Body of pancreas (tissue), 4 donors: ENCODE results near the gene PLEKHS1.

Experiments used
- POLR2A ChIP-seq, 3 donors: fragments of 450-650 bp; IDR thresholded peaks; one replicate each; pipeline ENCODE4 v1.6.1; 2016; ENCODE audit warnings: antibody characterized with exemption in 3 of 3, mild to moderate bottlenecking in 2 of 3
- TF ChIP-seq, protein P1 (sequence below), 7 experiments: fragments of 450-650 bp in 4 of 7; fragments of 200-600 bp in 3 of 7; sonication (generic) in 3 of 7; IDR thresholded peaks; one replicate each; pipeline ENCODE4 v1.5.1; 2016 to 2019; ENCODE audit warnings: antibody characterized with exemption in 7 of 7

DNA sequence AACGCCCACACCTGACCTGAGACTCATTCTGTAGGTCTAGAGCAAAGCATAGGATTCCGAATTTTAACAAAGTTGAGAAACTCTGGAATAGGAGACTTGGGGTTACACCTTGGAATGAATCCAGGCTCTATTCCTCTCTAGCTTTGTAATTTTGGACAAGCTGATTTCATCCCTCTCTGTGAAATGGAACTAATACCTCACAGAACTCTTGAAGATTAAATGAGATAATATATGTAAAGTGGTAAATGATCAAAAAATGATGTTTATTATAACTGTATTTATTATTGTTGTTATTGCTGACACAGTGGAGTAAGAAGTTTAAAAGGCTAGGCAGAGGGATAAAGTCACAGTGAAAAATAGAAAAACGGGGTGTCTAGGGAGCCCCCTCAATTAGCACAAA, 39.5 kb upstream of the PLEKHS1 start:
- TF ChIP-seq, protein P1, sequence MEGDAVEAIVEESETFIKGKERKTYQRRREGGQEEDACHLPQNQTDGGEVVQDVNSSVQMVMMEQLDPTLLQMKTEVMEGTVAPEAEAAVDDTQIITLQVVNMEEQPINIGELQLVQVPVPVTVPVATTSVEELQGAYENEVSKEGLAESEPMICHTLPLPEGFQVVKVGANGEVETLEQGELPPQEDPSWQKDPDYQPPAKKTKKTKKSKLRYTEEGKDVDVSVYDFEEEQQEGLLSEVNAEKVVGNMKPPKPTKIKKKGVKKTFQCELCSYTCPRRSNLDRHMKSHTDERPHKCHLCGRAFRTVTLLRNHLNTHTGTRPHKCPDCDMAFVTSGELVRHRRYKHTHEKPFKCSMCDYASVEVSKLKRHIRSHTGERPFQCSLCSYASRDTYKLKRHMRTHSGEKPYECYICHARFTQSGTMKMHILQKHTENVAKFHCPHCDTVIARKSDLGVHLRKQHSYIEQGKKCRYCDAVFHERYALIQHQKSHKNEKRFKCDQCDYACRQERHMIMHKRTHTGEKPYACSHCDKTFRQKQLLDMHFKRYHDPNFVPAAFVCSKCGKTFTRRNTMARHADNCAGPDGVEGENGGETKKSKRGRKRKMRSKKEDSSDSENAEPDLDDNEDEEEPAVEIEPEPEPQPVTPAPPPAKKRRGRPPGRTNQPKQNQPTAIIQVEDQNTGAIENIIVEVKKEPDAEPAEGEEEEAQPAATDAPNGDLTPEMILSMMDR (IDR thresholded peaks at IDR 0.05), result no peak
- TF ChIP-seq POLR2A (IDR thresholded peaks at IDR 0.05), result no peak
